ENCODE data around the gene PTPRE. TPM values are rescaled to one million over a fixed set of nuclear protein-coding genes. Genes with fewer than 3 reads are reported as not detected.
A peak's percentile ranks its signal among the peaks of the same experiment; 100 is the strongest.

Gene PTPRE
- polyA plus RNA-seq, 1 of the 3 experiments (the other 2 are of a cell fraction), result 11.8 TPM

GRCh38 chr10:127935071-127935561, 28.2 kb downstream of the PTPRE start:
- WGBS (ENCODE audit: low lambda C conversion rate), result 93% methylated on average over 9 of the region's 16 CpGs
- no peak overlapping the region for H3K27ac ChIP-seq (ENCODE audit: low read depth in 2 of 2, low read length in 1 of 2)
- no peak overlapping the region for H3K9ac ChIP-seq
- no peaks in the 10 kb centered on the region for H3K9me3 ChIP-seq
- TF ChIP-seq TAF1 (IDR thresholded peaks at IDR 0.05; ENCODE audit: borderline replicate concordance, low read depth, low read length) (no peak), REST (IDR thresholded peaks at IDR 0.05; ENCODE audit: low read depth, low read length) (no peak), ZBTB33 (IDR thresholded peaks at IDR 0.05; ENCODE audit: borderline replicate concordance, low read depth) (no peak), GATA2 (CRISPR knock-in tag; IDR thresholded peaks at IDR 0.05) (no peak), TCF12 (IDR thresholded peaks at IDR 0.05) (no peak), SIN3A (IDR thresholded peaks at IDR 0.05; ENCODE audit: borderline replicate concordance, low read depth, low read length) (no peak)
- CTCF ChIA-PET, result interaction anchor here (1.0 to 3.1 kb wide), 5 partner anchors 11 to 182 kb away, joined by 3 to 10 read pairs (median 6); partner anchors contain the start of gene PTPRE
- no peak for DNase-seq
- H3K27me3 ChIP-seq (ENCODE audit: insufficient read depth), result no peaks in the 10 kb centered on the region
- H3F3A ChIP-seq (replicated peaks; ENCODE audit: insufficient read depth), result peaks cover 6% of the 10 kb centered on the region
- no peak overlapping the region for H2AFZ ChIP-seq (ENCODE audit: low read depth)
- POLR2A ChIA-PET, result no interaction called here
- H3K4me3 ChIP-seq (ENCODE audit: low read depth in 2 of 2, low read length in 1 of 2), result no peak overlapping the region
- no peaks in the 10 kb centered on the region for H4K20me1 ChIP-seq (ENCODE audit: insufficient read depth)
- peaks cover 9 to 12% of the 10 kb centered on the region in 2 experiments; a peak in 2 of 4 replicates for H3K4me1 ChIP-seq (ENCODE audit: control insufficient read depth in 1 of 2, insufficient read depth in 2 of 2, low read depth in 1 of 2, low read length in 1 of 2)
- no peaks in the 10 kb centered on the region for H3K9me2 ChIP-seq
- no peaks in the 10 kb centered on the region for H3K79me2 ChIP-seq (ENCODE audit: insufficient read depth)
- peaks cover 0 to 3% of the 10 kb centered on the region in 2 experiments for H3K36me3 ChIP-seq (replicated peaks in 1 of 2; ENCODE audit: control insufficient read depth in 1 of 2, insufficient read depth in 2 of 2, low read length in 1 of 2)
- no peak overlapping the region for H3K4me2 ChIP-seq

GRCh38 chr10:127937069-127937468, 30.2 kb downstream of the PTPRE start:
- peaks cover 6% of the 10 kb centered on the region for H3F3A ChIP-seq (replicated peaks; ENCODE audit: insufficient read depth)
- no peaks in the 10 kb centered on the region for H3K9me2 ChIP-seq
- no peaks in the 10 kb centered on the region for H4K20me1 ChIP-seq (ENCODE audit: insufficient read depth)
- peak overlapping the region in 1 of 2 experiments; percentile 17; a peak in 2 of 4 replicates for H3K27ac ChIP-seq (ENCODE audit: low read depth in 2 of 2, low read length in 1 of 2)
- no peak overlapping the region for H3K4me3 ChIP-seq (ENCODE audit: low read depth in 2 of 2, low read length in 1 of 2)
- POLR2A ChIA-PET, result no interaction called here
- no peaks in the 10 kb centered on the region for H3K79me2 ChIP-seq (ENCODE audit: insufficient read depth)
- H3K9ac ChIP-seq, result no peak overlapping the region
- no peak overlapping the region for H2AFZ ChIP-seq (ENCODE audit: low read depth)
- peak overlapping the region; percentile 40; the same call in 1 of the 2 replicates for H3K4me2 ChIP-seq
- CTCF ChIA-PET, result interaction anchor here (0.6 to 3.1 kb wide), 5 partner anchors 13 to 74 kb away, joined by 3 to 10 read pairs (median 3); no protein-coding TSS in a partner anchor
- H3K27me3 ChIP-seq (ENCODE audit: insufficient read depth), result no peaks in the 10 kb centered on the region
- H3K36me3 ChIP-seq (replicated peaks in 1 of 2; ENCODE audit: control insufficient read depth in 1 of 2, insufficient read depth in 2 of 2, low read length in 1 of 2), result peaks cover 0 to 3% of the 10 kb centered on the region in 2 experiments
- H3K4me1 ChIP-seq (ENCODE audit: control insufficient read depth in 1 of 2, insufficient read depth in 2 of 2, low read depth in 1 of 2, low read length in 1 of 2), result peaks cover 9 to 16% of the 10 kb centered on the region in 2 experiments; a peak in 2 of 4 replicates
- no peak for DNase-seq
- no peaks in the 10 kb centered on the region for H3K9me3 ChIP-seq
- TF ChIP-seq FOXJ3 (CRISPR knock-in tag; IDR thresholded peaks at IDR 0.05), result no peak
- no peak for TF ChIP-seq IRF3 (IDR thresholded peaks at IDR 0.05; ENCODE audit: low read depth, low read length)
- no peak for TF ChIP-seq CHD2 (IDR thresholded peaks at IDR 0.05; ENCODE audit: low read length, partially characterized antibody)
- TF ChIP-seq POLR2AphosphoS5 (IDR thresholded peaks at IDR 0.05; ENCODE audit: low read depth, low read length), result no peak
- no peak for TF ChIP-seq SMC3 (IDR thresholded peaks at IDR 0.05; ENCODE audit: low read depth, low read length)
- TF ChIP-seq CTCF (IDR thresholded peaks at IDR 0.05), result no peak
- TF ChIP-seq RCOR1 (IDR thresholded peaks at IDR 0.05; ENCODE audit: low read length), result no peak
- TF ChIP-seq TEAD4 (IDR thresholded peaks at IDR 0.05; ENCODE audit: borderline replicate concordance, insufficient read depth), result no peak
- no peak for TF ChIP-seq USF1 (IDR thresholded peaks at IDR 0.05; ENCODE audit: borderline replicate concordance, low read depth)
- no peak for TF ChIP-seq NRF1 (IDR thresholded peaks at IDR 0.05; ENCODE audit: low read depth, low read length)
- TF ChIP-seq EZH2phosphoT487 (IDR thresholded peaks at IDR 0.05; ENCODE audit: borderline replicate concordance, low read depth), result no peak
- no peak for TF ChIP-seq GATA2 (CRISPR knock-in tag; IDR thresholded peaks at IDR 0.05)
- TF ChIP-seq RAD21 (IDR thresholded peaks at IDR 0.05; ENCODE audit: low read length), result no peak
